Liver (tissue), 3 donors: ENCODE measurements around the gene TMEM223.

Experiments
- MAX ChIP-seq: IDR thresholded peaks from 2 replicates; pipeline ENCODE4 v1.6.1; 2016; ENCODE audit warnings: antibody characterized with exemption
- SP1 ChIP-seq: IDR thresholded peaks from 2 replicates; pipeline ENCODE4 v1.6.1; 2018; ENCODE audit warnings: antibody characterized with exemption, mild to moderate bottlenecking
- TF ChIP-seq, protein P1 (sequence below): fragments of 150-350 bp; IDR thresholded peaks from 2 replicates; pipeline ENCODE4 v1.5.1; 2017; ENCODE audit warnings: improper control_type of control experiment, low read depth, low read length; ENCODE audit not compliant: missing input control
- donor health status: healthy.
- donor health status: healthy.

- TF ChIP-seq, protein P1, sequence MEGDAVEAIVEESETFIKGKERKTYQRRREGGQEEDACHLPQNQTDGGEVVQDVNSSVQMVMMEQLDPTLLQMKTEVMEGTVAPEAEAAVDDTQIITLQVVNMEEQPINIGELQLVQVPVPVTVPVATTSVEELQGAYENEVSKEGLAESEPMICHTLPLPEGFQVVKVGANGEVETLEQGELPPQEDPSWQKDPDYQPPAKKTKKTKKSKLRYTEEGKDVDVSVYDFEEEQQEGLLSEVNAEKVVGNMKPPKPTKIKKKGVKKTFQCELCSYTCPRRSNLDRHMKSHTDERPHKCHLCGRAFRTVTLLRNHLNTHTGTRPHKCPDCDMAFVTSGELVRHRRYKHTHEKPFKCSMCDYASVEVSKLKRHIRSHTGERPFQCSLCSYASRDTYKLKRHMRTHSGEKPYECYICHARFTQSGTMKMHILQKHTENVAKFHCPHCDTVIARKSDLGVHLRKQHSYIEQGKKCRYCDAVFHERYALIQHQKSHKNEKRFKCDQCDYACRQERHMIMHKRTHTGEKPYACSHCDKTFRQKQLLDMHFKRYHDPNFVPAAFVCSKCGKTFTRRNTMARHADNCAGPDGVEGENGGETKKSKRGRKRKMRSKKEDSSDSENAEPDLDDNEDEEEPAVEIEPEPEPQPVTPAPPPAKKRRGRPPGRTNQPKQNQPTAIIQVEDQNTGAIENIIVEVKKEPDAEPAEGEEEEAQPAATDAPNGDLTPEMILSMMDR: no peak
- no peak for TF ChIP-seq MAX
- no peak for TF ChIP-seq SP1
Observed at GRCh38 chr11:62804310-62805075, 12.7 kb upstream of the TMEM223 start.
